HG03196 (cell line): ENCODE results near the gene RHOG.
A peak's percentile ranks its signal among the peaks of the same experiment; 100 is the strongest.
"Not testable (repeated sequence)": the region's sequence is repeated elsewhere in the genome, so short reads cannot be mapped to it uniquely, and the experiment has no call there.

Experiments used
- ATAC-seq: cut with Tn5 transposase; IDR thresholded peaks from one replicate; pipeline ENCODE4 v1.9.1; 2021; ENCODE audit not compliant: unreplicated experiment

Gene RHOG

DNA sequence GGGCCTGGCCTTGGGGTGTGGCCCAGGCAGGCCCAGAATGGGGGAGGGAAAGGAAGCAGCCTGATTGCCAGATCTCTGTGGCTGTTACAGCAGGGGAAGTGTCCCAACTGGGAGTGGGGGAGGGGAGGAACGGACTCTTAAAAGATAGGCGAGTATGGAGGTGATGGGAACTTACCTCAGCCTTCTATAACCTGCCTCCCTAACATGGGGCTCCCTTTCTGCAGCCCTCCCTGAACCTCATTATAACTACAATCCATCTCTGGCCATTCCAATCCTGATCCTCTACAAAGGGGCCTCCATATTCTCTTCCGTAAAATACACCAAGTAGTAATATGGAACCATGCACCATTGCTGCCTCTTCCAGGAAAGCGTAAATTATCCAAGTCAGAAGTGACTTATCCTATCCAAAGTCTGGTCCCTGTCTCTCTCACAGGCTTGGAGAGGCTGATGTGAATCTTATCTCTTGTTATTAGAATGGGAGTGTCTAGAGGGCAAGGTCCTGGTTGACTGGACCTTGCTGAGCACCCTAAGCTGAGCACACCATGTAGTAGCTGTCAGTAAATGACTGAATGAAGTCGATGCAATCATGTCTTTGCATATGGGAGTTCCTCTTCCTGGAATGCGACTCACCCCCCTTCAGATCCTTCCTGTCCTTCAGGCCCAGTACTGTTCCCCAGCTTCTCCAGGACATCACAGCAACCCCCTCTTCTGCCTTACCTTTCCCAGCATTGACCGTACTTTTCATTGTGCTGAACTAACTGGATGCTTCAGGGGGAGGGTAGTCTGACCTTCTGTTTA lies 5.9 kb downstream of the RHOG start:
- no peak for ATAC-seq

DNA sequence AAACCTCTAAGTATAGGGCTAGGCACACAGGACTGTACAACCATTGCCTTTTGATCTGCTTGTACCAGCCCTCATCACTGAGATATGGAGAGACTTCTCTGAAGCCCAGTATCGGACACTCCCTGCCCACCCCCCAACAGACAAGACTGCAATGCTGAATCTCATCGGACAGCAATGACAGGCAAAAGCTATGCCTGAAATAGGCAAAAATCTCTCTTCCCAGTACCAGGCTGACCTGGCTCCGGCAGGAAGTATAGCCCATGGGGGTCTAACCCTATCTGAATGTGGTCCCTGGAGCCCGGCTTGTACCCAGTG lies 6.5 kb downstream of the RHOG start:
- ATAC-seq = no peak

DNA sequence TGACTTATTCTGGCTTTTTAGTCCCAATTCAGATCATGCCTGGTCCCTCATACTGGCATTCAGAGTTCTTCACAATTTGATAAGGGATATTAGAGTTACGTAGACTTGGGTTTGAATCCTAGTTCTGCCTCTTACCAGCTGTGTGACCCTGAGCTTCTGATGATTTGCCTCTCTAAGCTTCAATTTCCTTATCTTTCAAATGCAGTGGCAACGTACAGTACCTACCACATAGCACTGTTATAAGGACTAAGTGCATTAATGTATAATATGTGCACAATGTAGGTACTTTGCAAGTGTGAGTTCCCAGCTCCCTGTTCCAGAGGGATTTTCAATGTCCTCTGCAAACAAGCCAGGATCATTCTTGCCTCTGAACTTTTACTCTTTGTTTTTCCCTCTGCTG lies 7.3 kb downstream of the RHOG start:
- ATAC-seq = no peak

DNA sequence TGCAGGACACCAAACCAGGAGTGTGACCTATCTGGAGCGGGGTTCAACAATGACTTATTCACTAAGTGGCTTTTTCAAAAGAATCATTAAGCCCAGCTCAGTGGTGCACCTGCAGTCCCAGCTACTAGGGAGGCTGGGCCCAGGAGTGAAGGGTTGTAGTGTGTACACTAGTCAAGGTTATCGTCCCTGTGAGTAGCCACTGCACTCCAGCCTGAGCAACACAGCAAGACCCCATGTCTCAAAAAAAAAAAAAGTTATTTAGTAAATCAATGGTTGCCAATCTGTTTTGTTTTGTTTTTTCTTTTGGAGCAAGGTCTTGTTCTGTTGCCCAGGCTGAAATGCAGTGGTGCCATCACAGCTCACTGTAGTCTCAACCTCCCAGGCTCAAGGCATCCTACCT lies 7.9 kb downstream of the RHOG start:
- ATAC-seq = no peak

DNA sequence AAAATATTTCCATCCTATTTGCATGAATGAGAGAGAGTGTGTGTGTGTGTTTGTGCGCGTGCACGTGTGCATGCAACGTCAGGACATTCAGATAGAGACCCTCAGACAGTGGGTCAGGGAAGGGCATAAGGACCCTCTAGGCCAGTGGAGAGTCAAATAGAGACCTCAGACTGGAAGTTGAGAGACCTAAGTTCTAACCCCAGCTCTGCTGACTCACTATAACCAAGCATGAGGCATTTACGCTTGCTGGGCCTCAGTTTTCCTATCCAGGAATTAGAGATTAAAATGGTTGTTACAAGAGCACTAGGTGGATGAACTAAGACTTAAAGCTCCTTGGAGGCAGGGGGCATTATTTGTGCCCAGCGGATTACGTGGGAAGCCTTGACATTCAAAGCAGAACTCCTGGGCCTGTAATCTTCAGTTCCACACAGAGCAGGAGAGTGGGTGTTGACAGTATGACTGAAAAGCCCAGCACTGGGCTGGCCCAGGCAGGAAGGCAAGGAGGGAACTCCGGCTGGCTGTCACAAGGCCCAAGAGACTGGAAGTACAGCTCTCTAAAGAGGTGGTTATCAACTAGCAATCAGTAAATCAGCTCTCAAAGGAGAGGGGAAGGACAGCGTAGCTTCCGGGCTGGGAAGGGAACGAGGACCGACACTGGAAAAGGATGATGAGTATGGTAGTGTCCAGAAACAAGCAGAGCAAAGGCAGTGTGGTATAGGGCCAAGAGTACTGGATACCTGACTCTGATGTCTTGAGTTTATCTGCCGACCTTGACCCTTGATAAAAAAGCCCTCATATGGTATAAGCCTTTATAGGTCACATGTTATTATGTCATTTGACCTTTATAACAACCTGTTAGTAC lies 9.2 kb downstream of the RHOG start:
- no peak for ATAC-seq

DNA sequence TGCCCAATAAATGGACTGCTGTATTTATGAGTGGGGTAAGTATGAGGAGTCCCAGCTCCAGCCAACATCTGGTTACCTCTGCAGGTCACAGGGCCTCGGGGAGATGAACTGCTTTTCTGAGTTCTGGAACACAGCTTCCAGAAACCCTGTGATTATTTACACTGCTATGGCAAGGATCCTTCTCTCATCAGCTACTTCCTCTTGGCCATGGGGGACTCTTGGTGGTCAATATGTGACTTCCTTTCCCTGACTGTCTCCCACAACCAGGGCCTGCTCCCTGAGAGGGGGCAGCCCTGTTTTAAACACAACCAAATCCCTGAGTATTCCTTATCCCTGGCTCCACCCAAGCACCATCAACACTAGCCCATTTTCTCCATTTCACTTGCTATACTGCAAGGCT lies 10.0 kb downstream of the RHOG start:
- no peak for ATAC-seq

DNA sequence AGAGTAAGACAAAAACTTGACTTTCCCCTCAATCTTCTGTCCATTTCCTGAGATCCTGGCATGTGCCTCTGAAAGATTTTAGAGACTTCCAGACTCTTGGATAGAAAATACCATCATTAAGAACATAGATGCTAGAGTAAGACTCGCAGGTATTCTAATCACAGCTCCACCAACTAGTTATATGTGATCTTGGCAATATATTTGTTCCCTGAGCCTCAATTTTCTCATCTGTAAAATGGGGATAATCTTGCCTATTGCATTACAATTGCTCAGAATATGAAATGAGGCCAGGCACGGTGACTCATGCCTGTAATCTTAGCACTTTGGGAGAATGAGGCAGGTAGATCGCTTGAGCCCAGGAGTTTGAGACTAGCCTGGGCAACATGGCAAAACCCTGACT lies 10.7 kb downstream of the RHOG start:
- no peak for ATAC-seq

DNA sequence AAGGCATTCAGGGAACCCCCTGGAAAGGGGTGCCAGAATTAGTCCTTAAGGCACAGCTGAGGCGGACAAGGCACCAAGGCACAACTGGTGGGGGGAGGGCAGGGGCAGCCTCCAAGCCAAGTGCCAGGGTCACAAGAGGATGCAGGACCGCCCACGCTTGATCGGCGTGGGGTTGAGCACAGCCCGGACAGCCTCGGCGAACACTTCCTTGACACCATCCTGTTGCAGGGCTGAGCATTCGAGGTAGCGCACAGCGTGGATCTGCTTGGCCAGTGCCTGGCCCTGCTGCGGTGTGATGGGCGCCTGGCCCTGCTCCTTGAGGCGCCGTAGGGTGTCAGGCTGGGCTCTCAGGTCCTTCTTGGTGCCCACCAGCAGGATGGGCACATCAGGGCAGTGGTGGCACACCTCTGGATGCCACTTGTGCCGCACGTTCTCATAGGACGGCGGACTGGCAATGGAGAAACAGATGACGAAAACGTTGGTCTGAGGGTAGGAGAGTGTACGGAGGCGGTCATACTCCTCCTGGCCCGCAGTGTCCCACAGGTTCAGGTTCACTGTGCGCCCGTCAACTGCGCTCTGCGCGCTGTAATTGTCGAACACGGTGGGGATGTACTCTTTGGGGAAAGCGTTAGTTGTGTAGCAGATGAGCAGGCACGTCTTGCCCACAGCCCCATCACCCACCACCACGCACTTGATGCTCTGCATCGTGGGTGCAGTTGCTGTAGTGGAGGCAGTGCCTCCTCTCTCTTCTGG lies 13.1 kb downstream of the RHOG start:
- no peak for ATAC-seq

DNA sequence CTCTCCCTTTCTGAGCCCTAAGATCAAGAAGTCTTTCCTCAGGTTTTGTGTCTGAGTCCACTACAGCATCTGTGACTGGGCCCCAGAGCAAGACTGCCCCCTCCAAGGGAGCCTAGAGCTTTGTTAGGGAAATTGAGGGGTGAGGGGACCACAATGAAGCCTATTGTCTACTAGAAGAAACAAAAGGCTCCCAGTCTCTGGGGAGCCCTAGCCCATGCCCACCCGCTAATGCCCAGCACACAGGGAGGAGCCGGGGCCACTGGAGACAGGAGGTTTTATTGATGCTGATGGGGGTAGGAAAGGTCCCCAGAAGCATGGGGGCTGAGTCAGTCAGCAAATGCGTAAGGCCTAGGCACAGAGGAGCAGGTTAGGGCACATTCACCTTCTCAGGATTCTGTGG lies 14.0 kb downstream of the RHOG start:
- ATAC-seq = no peak

DNA sequence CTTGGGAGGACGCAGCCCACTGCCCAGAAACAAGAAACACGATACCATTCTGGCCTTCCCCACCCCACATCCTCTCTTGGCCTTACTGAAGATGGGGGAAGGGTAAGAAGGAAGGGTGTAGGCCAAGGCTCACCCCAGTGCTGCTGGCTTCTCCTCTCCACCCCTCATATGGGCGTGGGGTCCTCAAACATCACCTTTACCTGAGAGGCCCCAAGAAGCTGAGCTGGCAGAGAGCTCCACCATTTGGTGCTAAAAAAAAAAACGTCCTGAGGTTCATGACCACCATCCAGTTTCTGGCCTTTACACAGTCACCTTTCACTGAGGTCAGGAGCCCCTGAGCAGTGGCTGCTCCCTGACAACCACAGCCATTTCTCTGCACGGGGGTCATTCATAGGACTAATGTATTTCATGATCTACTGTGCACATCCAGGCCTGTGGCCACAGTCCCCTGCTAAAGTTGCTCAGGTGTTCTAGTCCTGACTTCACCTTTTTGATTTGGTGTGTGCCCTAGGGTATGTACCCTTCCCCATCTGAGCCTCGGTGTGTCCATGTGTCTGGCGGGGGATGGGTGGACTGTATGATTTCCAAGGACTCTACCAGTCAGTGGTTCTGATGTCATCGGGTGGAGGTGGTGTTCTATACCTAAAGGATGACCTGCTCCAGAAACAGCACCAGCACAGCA lies 15.1 kb downstream of the RHOG start:
- no peak for ATAC-seq

DNA sequence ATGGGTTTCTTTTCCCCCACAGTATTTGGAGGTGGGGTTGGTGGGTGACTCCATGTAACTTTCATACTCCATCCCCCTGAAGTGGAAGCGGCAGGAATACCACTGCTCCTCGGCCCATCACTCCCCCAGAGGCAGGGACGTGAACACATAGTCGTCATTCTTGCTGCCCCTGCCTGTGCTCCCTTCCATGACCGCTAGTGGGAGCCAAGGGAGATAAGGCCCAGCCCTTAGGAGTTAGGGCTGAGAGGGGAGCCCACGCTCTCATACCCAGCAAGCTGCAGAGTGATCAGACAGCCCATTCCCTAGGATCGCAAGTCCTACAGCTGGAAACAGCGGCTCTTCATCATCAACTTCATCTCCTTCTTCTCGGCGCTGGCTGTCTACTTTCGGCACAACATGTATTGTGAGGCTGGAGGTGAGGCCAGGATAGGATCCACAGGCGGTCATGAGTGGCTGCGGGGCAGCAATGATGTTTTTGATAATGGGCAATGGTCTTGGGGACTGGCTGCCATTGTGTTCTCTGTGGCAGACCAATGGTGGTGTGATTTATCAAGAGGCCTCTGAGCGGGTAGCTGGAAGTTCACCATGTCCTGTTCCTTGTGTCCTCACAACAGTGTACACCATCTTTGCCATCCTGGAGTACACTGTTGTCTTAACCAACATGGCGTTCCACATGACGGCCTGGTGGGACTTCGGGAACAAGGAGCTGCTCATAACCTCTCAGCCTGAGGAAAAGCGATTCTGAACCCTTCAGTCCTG lies 15.9 kb downstream of the RHOG start:
- peak; percentile 69 for ATAC-seq

DNA sequence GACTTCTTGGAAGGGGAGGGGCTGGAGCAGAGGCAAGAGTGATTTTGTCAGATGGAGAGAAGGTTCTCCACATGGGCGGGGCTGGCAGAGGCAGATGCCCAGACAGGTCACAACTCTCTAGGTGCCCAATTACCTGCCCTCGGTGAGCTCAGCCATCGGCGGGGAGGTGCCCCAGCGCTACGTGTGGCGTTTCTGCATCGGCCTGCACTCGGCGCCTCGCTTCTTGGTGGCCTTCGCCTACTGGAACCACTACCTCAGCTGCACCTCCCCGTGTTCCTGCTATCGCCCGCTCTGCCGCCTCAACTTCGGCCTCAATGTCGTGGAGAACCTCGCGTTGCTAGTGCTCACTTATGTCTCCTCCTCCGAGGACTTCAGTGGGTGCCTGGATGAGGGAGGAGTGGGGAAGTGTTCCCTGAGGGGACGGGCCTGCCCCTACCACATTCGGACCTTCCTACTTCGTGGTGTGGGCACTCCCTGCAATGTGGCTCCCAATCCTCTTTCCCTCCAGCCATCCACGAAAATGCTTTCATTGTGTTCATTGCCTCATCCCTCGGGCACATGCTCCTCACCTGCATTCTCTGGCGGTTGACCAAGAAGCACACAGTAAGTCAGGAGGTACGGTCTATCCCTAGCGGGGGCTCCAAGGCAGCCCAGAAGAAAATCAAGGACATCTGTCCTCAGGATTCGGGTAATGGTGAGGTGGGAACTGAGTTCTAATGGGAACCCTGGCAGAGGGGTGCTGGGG lies 16.8 kb downstream of the RHOG start:
- ATAC-seq = no peak

DNA sequence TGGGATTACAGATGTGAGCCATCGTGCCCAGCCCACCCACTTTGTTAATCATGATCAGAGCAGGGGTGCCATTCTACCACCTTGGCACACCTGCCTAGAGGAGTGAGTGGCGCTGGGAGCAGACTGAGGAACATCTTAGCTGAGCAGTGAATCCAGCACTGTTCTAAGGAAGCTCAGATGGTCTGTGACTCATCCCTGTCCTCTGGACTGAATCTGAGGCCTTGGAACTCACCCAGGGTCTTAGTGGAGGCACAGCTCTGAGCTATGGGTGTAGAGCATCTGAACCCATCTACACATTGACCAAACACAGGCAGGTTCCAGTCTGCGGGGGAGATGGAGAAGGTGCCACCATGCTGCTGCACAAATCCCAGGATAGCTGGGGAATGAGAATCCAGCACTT lies 17.5 kb downstream of the RHOG start:
- ATAC-seq = no peak

DNA sequence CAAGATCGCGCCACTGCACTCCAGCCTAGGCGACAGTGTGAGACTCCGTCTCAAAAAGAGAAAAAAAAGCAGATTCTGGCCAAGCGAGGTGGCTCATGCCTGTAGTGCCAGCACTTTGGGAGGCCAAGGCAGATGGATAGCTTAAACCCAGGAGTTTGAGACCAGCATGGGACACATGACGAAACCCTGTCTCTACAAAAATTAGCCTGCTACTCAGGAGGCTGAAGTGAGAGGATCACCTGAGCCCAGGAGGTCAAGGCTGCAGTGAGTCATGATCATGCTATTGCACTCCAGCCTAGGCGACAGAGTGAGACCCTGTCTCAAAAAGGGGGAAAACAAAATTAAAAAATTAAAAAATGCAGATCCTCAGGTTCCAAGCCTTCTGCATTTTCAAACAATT lies 18.4 kb downstream of the RHOG start:
- no peak for ATAC-seq

DNA sequence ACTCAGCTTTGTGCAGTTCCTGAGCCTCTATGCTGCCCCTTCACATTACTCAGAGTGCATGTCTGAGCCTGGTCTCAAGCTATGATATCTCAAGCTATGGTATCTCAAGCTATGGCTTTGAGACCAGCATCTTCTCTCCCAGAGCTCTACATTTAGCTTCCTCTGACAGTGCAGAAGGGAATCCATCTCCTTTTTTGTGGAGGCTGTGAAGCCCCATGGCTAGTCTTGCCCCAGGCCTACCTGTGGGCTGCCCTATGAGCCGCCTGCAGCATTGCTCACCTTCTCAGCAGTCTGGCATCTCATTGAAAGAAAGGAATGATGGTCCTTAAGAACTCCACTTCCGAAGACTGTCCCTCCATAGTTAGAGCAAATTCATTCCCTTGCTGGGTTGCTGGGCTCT lies 19.8 kb downstream of the RHOG start:
- ATAC-seq = no peak

DNA sequence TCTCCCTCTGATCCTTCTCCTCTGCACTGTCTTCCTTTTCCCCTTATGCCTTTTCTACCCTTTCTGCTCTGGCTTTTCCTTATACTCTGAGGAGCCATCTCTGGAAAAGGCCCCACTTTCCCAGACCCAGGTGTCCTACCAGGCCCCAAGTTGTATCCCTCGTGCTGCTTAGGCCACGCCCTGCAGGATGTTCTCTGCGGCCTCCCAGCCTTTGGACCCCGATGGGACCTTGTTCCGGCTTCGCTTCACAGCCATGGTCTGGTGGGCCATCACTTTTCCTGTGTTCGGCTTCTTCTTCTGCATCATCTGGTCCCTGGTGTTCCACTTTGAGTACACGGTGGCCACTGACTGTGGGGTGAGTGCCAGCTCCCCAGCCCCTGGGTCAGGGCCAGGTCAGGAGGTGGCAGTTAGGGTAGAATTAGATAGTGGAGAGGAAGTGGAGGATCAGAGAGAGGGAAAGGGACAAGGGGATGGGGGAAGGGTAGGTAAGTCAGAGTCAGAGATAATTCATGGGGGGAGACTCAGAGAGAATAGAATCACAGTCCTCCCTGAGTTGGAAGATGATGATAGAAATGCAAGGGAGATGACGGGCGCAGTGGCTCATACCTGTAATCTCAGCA lies 23.5 kb downstream of the RHOG start:
- ATAC-seq = no peak

DNA sequence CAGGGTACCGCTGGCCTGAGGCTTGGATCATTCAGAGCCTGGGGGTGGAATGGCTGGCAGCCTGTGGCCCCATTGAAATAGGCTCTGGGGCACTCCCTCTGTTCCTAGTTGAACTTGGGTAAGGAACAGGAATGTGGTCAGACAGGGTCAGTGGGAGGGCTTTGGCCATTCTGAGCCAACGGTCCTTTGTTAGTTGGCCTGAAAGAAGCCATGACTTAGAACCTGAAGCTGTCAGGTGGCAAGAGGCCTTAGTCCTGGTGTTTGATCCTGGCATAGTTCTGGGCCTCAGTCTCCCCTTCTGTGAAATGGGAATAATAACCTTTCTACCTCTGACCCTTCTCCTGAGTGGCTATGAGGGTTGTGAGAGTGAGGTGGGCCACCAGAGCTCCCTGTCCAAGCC lies 24.1 kb downstream of the RHOG start:
- no peak for ATAC-seq

DNA sequence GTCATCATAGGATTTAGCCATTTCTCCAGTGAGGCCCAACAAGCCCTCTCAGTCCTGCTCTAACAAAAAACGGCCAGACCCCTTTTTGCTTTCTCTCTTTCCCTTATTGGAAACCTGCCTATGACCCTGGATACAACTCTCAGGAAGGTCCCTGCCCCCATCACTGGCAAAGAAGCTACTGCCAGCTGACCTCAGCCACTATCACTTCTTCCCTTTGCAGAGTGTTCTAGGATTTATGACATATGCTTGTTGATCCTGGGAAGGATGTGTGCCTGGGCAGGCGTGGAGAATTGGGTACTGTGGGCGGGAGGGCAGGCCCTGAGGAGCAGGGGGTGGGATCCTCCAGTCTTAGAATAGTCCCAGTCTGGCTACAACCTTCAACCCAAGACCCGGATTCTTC lies 24.9 kb downstream of the RHOG start:
- ATAC-seq = no peak

DNA sequence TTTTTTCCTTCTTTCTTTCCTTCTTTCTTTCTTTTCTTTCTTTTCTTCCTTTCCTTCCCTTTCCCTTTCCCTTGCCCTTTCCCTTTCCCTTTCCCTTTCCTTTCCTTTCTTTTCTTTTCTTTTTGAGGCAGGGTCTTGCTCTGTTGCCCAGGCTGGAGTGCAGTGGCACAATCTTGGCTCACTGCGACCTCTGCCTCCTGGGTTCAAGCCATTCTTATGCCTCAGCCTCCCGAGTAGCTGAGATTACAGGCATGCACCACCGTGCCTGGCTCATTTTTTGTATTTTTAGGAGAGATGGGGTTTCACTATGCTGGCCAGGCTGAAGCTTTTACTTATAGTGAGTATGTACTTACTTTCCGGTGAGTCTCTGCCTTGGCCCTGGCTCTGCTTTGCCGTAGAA lies 25.9 kb downstream of the RHOG start:
- not testable (repeated sequence) for ATAC-seq
